ENCODE results near the gene SRGN.
"Not testable (repeated sequence)": the region's sequence is repeated elsewhere in the genome, so short reads cannot be mapped to it uniquely, and the experiment has no call there.

The SRGN gene, protein sequence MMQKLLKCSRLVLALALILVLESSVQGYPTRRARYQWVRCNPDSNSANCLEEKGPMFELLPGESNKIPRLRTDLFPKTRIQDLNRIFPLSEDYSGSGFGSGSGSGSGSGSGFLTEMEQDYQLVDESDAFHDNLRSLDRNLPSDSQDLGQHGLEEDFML
- total RNA-seq: 219 to 590 (median 342) reads per million in 4 donors

DNA sequence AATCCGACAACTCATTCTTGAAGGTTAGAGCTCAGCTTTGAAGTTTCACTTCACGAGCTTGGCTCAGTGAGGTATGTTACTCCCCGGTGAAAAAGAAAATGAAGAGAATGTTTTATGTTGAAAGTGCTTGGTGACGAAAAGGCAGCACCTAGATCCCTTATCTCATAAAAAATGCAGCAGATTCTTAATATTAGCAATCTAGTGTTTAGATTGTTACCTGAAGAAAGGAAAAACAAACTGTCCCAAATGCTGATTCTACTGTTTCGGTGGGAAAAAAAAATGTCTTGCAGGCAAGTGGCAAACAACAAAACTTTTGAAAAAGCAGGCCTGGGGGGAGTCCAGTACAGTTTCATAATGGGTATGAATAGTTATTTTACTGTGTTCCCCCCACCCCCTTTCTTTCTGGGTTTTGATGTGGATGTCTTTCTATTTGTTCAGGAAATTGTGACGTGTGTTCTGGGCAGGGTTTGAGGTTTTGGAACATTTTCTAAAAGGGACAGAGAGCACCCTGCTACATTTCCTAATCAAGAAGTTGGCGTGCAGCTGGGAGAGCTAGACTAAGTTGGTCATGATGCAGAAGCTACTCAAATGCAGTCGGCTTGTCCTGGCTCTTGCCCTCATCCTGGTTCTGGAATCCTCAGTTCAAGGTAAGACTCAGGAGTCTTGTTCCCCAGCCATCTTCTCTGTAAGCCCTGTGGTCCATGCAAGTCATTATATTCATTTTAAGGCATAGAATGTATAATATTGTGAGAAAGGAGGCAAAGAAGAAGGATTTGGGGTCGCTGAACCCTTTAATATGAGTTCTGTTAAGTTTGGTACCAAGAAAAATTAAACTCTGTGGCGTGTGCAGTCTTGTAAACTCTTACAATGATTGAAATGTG, at the start of gene SRGN:
Gene SRGN (plus strand): TSS at position 514 of the 881 bp plus-strand sequence. CDS start 55 bp downstream, at position 569.
- peak; percentile 48 to 94 (median 70) for DNase-seq

DNA sequence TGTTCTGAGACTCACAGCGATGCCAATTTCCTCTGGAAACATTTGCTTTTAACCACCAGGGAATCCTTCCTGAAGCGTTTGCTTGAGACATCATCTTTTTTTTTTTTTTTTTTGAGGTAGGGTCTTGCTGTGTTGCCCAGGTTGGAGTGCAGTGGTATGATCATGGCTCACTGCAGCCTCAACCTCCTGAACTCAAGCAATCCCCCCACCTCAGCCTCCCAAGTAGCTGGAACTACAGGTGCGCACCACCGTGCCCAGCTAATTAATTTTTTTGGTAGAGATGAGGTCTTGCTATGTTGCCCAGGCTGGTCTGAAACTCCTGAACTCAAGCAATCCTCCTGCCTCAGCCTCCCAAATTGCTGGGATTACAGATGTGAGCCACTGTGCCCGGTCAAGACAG, 47.0 kb upstream of the SRGN start:
- DNase-seq: not testable (repeated sequence)

DNA sequence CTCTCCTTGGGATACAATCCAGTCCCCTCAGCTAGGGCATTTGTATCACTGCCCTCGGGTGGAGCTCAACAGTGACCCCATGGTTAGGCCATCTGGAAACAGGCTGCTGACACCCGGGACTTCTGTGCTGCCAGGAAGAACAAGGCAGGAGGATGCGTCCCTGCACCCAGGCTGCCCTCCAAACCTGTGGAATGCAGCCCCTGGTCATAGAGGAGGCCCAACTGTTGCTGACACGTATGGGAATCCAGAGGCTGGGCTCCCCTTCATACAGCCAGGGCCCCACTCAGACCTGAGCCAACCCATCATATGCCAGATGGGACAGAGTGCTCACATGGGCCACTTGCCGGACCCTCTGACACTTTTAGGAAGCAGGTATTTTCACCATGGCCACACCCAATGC, 45.5 kb upstream of the SRGN start:
- DNase-seq: no peak

DNA sequence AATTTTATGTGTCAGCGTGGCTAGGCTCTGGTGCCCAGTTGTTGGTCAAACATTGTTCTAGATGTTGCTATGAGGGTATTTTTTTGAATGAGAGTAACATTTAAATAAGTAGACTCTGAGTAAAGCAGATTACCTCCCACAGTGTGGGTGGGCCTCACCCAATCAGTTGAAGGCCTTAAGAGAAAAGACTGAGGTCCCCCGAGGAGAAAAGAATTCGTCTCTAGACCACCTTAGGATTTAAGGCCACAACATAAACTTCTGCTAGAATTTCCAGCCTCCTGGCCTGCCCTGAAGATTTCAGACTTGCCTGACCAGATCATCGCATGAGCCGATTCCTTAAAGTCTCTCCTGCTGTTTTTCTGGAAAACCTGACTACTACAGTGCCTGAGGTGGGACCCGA, 45.1 kb upstream of the SRGN start:
- no peak for DNase-seq

DNA sequence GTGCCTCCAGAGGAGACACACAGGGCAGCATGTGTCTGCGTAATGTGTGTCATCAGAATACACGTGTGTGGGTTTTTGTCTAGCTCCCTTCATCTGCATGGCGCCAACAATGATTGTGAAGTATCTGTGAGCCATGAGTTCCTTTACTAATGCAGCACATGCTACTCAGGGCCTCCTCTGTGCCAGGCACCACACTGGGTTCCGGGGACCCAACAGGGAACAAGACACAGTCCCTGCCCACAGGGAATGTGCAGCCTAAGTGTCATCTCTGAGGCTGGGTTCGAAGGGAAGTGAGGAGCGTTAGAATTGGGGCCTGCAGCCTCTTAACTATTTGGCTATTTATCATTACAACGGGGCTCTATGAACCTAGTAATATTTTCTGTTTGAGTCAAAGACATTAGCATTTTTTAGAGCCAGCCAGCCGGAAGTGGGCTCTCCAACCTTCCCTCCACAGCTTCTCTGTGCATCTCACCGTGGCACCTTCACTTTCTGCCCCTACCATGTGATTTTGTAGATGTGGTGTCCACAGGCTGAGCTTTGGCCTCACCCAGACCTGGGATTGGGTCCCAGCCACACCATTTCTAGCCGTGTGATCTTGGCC, 43.9 kb upstream of the SRGN start:
- peak in 3 of 5 donors; percentile 8 to 65 (median 15) for DNase-seq

DNA sequence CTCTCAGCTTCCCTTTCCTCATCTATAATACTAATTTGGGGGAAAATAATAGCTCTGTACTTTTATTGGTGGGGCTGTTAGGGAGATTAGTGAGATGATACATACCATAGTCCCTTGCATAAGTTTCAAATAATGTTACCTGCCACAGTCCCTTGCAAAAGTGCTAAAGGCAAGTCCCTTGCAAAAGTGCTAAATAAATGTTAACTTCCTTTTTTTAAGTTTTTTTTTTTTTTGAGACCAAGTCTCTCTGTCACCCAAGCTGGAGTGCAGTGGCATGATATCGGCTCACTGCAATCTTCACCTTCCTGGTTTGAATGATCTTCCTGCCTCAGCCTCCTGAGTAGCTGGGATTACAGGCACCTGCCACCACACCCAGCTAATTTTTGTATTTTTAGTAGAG, 43.4 kb upstream of the SRGN start:
- no peak for DNase-seq

DNA sequence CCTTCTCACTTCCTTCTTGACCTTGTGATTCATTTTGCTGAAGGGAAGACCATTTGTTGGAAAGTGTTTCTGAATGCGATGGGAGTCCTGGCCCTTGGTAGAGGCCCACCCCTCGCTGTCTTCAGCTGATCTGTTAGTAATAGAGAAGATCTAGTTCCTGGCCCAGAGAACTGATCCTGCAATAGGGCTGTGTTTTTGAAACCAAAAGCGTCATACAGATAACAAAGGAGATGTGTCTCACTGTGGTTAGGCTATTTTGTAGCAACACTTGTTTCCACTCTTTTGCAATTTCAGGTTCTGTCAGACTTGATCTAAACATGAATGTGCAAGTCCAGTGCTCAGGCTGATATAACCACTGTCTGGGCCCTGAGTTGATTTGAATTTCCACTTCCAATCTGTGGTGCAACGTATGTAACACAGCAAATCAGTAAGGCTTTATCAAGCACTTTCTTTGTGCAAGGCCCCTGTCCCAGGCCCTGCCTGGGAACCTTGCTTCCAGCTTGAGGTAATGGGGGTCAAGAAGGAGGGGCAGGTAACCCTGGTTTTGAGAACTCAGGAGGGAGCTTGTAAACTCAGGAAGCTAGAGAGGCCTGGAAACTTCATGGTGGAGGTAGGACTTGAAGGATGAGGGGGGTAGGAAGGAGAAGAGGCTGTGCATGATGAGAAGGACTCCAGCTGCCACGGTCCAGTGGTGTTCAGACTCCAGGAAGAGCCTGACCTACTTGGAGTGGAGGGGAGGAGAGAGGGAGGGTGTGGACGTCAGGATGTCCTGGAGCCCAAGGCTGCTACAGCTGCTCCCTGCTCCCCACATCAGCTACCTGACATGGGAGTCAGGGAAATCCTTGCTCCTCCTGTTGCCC, 42.2 kb upstream of the SRGN start:
- DNase-seq: peak in 1 of 5 donors; percentile 87

DNA sequence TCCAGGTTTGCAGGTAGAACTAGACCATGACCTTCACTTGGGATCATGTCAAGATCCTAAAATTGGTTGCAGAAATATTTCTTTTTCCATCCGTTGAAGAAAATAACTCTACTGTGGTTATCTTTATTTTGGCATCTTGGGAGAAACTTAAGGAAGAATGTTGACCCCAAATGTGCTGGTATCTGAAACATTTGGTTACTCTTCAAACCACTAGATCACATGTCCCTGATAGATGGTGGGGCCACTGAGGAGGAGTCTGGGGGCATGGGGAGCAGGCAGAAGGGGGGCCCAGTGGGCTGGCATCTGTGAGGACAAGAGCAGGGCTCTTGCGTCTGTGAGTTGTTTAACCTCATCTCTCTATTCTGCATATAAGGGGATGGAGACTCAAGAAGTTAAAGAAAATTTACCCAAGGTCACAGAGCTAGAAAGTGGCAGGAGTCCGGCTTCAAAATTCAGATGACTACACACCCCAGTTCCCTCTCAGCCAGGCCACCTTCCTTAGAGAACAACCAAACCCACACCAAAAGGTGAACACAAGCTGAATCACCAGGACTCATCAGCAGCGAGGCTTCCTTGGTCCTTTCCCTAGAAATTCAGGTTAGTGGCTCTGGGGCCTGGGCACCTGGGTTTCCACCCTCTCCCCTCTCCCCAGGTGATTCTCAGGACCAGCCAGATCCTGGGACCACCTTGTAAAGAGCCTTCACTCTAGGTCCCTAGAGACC, 40.6 kb upstream of the SRGN start:
- DNase-seq: no peak

DNA sequence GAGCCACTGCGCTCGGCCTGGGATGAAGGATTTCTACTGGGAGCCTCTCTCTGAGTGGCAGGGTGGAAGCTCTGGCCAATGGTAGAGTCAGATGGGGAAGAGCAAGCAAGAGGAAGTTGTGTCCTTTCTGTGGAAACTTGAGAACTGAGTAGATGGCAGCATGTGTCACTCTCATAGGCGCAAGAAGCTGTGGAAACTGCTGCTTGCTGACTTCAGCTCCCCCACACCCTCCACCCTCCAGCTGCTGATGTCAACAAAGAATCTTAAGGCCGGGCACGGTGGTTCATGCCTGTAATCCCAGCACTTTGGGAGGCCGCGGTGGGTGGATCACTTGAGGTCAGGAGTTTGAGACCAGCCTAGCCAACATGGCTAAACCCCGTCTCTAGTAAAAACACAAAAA, 39.8 kb upstream of the SRGN start:
- DNase-seq: peak in 1 of 5 donors; percentile 56

DNA sequence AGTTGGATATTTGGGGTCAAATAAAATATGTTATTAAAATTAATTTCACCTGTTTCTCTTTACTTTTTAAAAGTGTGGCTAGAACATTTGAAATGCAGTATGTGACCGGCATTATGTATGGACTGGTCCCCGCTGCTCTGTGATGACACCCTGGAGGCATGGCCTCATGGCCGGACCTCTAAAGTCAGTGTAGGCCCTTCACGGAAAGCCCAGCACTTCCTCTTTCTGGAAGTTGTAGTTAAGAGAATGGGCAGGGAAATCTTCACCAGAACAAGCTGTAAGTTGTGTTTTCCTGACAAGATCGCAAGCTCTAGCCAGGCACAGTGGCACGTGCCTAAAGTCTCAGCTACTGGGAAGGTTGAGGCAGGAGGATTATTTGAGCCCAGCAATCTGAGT, 38.3 kb upstream of the SRGN start:
- no peak for DNase-seq

DNA sequence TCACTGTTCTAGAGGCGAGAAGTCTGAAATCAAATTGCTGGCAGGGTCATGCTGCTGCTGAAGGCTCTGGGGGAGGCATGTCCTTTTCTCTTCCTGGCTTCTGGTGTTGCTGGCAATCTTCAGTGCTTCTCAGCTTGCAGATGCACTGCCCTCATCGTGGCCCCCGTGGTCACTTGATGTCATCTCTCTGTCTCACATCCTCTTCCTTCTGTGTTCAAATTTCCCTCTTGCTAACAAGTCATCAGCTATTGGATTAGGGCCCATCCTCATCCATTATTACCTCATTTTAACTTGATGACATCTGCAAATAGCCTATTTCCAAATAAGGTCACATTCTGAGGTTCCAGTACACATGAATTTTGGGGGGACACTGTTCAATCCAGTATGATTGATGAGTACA, 36.6 kb upstream of the SRGN start:
- DNase-seq: peak in 1 of 5 donors; percentile 66

DNA sequence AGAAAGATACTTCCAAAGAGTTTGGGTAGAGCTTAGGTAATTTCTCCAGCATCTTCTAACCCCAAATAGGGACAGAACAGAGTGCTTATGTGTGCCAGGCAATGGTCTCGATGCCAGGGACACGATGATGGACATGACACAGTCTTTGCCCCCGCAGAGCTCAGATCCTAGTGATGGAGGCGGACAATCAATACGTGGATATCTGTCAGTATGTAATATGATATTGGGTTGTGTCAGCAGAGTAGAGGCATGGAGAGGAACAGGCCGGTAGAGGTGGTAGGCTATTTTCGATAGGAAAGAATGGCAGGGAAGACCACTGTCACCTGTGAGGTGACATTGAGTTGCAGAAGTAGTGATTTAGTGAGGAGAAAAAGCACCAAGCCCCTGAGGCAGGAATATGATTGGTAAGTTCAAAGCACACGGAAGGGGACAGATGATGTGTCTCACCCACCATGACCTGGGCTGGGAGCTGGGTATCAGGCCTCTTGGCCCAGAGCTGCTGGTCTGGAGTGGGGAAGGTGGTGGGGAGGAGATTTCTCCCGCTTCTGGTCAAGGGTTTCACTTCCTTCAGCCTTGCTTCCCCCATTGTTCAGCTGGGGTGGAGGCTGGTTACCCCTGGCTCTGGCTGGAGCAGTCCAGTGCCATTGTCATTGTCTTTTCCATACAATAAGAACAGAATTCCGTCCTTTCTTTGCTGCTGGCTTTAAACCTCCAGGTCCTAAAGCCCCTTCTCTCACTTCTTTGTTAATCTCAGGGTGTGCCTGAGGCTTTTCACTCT, 36.0 kb upstream of the SRGN start:
- DNase-seq: no peak

DNA sequence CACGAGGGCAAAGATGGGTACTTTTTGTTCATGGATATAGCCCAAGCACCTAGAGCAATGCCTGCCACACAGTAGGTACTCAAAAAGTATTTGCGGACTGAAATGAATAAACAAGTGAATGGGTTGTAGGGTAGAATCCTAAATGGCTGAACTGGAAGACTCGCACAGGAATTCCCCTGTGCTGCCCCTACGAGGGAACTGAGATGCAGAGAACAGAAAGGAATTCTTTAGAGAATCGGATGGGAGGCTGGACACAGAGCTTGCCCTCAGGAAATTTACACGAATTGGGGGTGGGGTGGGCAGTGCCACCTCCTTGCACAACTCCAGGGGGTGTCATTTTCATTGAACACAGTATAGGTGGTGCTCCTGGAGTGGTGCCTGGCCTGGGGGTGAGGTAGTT, 35.2 kb upstream of the SRGN start:
- no peak for DNase-seq

DNA sequence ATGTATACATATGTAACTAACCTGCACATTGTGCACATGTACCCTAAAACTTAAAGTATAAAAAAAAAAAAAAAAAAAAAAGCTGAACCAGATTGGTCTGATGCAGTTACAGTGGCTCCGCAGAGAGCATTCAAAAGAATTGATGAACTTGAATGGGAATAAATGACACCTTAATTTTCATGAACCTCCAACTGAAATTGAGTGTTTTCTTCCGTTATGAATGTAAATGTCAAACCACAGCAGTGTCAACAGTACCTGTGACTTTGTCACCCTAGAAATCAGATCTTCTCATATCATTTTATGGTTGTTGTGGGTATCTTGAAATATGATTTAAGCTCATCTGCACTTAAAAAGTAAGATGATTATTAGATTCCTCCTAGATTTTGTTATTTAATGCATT, 32.7 kb upstream of the SRGN start:
- DNase-seq: peak in 1 of 5 donors; percentile 63

DNA sequence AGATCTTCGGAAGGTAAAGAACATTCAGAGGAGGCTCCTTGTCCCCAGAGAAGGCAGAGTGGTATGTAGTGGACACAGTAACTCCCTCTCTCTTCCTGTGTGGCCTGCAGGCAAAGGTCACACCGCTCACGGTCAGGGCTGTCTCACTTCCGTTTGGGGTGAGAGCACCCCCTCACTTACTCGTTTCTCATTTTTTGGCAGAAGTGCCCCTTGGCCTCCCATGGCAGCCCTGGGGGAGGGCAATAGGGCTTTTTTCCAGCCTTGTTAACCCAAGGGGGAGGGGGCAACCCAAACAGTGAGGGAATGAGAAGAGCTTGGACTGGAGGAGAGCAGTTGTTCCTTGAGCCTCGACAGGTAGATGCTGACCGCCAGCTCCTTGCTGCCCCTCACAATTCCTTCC, 31.8 kb upstream of the SRGN start:
- DNase-seq: no peak

DNA sequence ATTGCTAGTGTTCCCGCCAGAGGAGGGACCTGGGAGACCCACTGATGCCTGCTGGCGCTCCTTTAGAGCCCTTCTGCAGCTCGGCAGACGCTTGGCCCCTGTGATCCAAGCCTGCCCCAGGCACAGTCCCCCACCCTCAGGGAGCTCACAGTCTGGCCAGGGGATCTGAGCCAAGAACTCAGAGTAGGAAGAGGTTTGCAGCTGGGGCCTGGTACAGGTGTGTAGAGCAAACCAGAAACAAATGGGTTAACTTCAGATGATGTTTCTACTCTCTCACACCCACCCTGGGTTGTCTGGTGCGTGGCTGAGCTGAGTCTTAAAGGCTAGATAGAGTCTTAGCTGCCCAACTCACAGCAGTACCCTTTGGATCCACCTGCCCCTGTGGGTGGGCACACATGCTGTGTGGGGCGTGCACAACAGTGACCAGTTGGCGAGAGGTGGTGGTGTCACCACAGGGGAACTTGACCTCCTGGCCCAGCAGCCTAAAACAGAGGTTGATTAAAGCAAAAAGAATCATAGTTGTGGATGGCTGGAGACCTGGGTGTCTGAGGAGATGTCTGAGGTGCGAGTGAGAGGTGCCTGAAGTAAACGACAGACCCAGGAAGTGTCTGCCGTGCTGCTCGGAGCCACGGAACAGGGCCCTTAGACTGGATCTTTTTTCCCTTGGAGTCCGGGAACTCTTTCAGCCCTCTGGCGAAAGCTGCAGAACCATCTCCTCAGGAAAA, 31.2 kb upstream of the SRGN start:
- no peak for DNase-seq

DNA sequence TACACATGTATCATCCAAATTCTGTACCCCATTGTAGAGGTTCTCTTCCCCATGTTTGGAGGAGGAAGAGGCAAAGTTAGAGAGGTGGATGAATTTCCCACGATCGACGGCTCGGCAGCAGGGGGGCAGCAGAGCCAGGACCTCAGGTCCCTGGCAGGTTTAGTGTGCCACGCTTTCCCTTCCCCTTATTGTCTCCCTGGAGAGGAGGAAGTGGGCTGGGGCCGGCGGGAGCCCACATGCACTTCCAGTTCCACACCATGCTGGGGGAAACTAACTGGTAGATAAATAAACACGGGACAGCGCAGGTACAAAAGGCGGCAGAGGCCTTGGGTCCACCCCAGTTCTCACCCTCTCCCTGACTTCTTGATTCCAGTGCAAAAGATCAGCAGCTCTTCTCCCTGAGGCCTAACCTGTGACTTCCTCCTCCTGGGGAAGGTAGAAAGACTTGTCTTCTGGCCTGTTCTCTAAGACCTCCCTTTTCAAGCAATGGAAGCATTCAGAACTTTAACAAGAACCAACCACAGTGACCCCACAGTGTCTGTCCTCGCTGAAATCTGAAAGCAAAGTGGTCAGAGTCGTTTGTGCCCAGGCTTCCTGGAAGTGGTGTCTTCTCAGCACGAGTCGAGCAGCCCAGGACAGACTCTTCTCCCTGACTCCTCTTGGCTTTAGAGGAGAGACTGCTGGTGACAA, 30.5 kb upstream of the SRGN start:
- DNase-seq: peak in 1 of 5 donors; percentile 23

DNA sequence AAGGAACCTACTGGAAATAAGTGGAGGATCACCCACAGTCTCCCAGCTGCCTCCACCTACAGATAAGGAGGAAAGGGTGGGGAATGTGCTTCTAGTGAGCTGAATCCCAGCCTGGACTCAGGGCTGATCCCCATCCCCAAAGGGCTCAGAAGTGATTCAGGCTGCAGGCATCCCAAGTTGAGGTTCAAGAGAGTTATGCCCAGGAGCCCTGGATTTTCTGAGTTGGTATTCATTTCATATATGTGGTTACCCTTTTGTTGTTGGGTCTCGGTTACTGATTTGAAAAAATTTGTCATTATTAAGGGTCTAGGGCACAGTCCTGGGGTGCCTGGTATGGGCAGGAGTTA, 30.0 kb upstream of the SRGN start:
- no peak for DNase-seq

DNA sequence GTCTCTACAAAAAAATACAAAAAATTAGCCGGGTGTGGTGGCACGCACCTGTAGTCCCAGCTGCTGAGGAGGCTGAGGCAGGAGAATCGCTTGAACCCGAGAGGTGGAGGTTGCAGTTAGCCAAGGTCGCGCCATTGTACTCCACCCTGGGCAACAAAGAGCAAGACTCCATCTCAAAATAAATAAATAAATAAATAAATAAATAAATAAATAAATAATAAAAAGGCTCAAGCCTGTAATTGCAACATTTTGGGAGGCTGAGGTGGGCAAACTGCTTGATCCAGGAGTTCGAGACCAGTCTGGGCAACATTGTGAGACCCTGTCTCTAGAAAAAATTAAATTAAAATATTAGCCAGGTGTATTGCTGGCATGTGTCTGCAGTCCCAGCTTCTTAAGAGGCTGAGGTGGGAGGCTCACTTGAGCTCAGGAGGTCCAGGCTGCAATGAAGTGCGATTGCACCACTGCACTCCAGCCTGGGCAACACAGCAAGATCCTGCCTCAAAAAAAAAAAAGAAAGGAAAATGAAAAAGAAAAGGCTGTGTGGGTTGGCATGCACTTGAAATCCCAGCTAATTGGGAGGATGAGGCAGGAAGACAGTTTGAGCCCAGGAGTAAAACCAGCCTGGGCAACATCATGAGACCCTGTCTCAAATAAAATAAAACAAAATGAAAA, 27.6 kb upstream of the SRGN start:
- DNase-seq: no peak
